ENCODE measurements around the gene LMAN1L.

DNA sequence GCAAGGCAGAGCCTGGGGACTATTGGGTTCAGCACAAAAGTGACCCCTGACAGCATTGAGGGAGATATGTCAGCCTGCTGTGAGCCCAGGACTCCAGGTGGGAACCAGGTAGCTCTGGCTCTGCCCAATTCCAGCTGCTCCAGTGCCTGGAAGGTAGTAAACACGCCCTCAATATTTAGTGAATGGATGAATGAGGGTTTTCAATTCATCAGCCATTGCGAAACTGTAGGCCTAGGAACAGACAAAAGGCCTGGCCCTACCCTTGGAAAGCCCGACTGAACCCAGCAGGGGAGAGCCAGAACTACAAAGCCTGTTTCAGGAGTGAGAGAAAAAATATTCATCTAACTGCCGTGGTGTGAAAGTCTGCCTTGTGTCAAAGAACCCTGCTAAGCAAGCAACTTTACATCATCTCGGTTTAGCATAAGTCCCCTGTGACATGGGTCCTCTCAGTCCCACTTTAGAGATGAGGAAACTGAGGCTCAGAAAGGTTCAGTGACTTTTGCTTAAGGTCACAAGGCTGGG is 38.8 kb upstream of the LMAN1L start:
- TF ChIP-seq, protein P1, sequence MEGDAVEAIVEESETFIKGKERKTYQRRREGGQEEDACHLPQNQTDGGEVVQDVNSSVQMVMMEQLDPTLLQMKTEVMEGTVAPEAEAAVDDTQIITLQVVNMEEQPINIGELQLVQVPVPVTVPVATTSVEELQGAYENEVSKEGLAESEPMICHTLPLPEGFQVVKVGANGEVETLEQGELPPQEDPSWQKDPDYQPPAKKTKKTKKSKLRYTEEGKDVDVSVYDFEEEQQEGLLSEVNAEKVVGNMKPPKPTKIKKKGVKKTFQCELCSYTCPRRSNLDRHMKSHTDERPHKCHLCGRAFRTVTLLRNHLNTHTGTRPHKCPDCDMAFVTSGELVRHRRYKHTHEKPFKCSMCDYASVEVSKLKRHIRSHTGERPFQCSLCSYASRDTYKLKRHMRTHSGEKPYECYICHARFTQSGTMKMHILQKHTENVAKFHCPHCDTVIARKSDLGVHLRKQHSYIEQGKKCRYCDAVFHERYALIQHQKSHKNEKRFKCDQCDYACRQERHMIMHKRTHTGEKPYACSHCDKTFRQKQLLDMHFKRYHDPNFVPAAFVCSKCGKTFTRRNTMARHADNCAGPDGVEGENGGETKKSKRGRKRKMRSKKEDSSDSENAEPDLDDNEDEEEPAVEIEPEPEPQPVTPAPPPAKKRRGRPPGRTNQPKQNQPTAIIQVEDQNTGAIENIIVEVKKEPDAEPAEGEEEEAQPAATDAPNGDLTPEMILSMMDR (IDR thresholded peaks at IDR 0.05) = no peak
- TF ChIP-seq POLR2AphosphoS5 (IDR thresholded peaks at IDR 0.05) (no peak), POLR2A (IDR thresholded peaks at IDR 0.05) (no peak), EP300 (IDR thresholded peaks at IDR 0.05) (no peak)
